HCT116 (cell line): ENCODE measurements around the gene PI16. TPM values are rescaled to one million over a fixed set of nuclear protein-coding genes. Genes with fewer than 3 reads are reported as not detected.

ENCODE experiments used
- ATAC-seq: fragments of 200-7000 bp; cut with Tn5 transposase; 2 replicates; pipeline ENCODE4 v1.9.1; 2020; ENCODE audit warnings: mild to moderate bottlenecking, moderate library complexity
- BruUV-seq: library from RNA; stranded (reverse); fragments of 400-500 nt; replicated peaks from 2 replicates; lab custom pipeline; 2021; lab: Mats Ljungman, UMichigan
- CTCF ChIA-PET: fragments of 300-600 bp; sonication (Branson Sonifier 250); formaldehyde crosslinking; loops from one replicate; lab custom pipeline; 2021; ENCODE audit warnings: antibody characterized with exemption; lab: Charles Lee
- POLR2A ChIA-PET: fragments of 300-600, 350-600 bp; sonication (Branson Sonifier 250); formaldehyde crosslinking; loops from one replicate; lab custom pipeline; 2021; ENCODE audit warnings: antibody characterized with exemption; lab: Charles Lee
- RAD21 ChIA-PET, 2 experiments: fragments of 300-600 bp; sonication (Branson Sonifier 250); formaldehyde crosslinking; loops; one replicate each; lab custom pipeline; 2023; ENCODE audit warnings: low total read pairs in 2 of 2; ENCODE audit not compliant: uncharacterized antibody in 2 of 2, unreplicated experiment in 2 of 2, low non-redundant PET in 1 of 2; lab: Charles Lee
- DNase-seq: peaks from one replicate; pipeline ENCODE4 v3.0.0-alpha.2; 2010; ENCODE audit warnings: low read depth, low spot score
- H2AFZ ChIP-seq: fragments of 200-600 bp; shearing (Covaris generic), sonication (generic); 2 replicates; pipeline ENCODE4 v1.6.1; 2017; ENCODE audit warnings: low read depth, mixed run types, mixed read lengths, antibody characterized with exemption, low read length; ENCODE audit not compliant: poor library complexity, severe bottlenecking
- H3K27ac ChIP-seq: 2 replicates; pipeline ENCODE4 v1.5.1; 2012; ENCODE audit warnings: low read depth, low read length
- H3K27me3 ChIP-seq: fragments of 200-600 bp; sonication (generic); 2 replicates; pipeline ENCODE4 v1.6.1; 2016; ENCODE audit warnings: mixed run types, low read length, mixed read lengths; ENCODE audit not compliant: insufficient read depth
- H3K36me3 ChIP-seq, 2 experiments: fragments of 200-500 bp in 1 of 2; fragments of 200-600 bp in 1 of 2; sonication (Bioruptor generic) in 1 of 2; sonication (generic) in 1 of 2; 2 replicates each; pipeline versions ENCODE4 v1.5.1 to v1.6.1; 2014 to 2016; ENCODE audit warnings: low read length in 2 of 2, inconsistent platforms in 1 of 2, mixed read lengths in 1 of 2, mixed run types in 1 of 2; ENCODE audit not compliant: insufficient read depth in 2 of 2, control insufficient read depth in 1 of 2
- H3K4me1 ChIP-seq, 2 experiments: fragments of 200-600 bp in 1 of 2; sonication (generic) in 1 of 2; 2 replicates each; pipeline versions ENCODE4 v1.5.1 to v1.6.1; 2012 to 2017; ENCODE audit warnings: low read length in 2 of 2, inconsistent platforms in 1 of 2, mild to moderate bottlenecking in 1 of 2, mixed read lengths in 1 of 2, mixed run types in 1 of 2, moderate library complexity in 1 of 2; ENCODE audit not compliant: insufficient read depth in 2 of 2, control insufficient read depth in 1 of 2
- H3K4me2 ChIP-seq: fragments of 200-600 bp; sonication (generic); 2 replicates; pipeline ENCODE4 v1.6.1; 2017; ENCODE audit warnings: mixed run types, low read length, mixed read lengths
- H3K4me3 ChIP-seq, 2 experiments: fragments of 200-600 bp in 1 of 2; sonication (generic) in 1 of 2; replicated peaks in 1 of 2; 2 replicates each; pipeline ENCODE4 v1.5.1; 2011 to 2016; ENCODE audit warnings: low read length in 2 of 2, control low read depth in 1 of 2, low read depth in 1 of 2, mild to moderate bottlenecking in 1 of 2, mixed read lengths in 1 of 2, mixed run types in 1 of 2
- H3K79me2 ChIP-seq: fragments of 200-600 bp; sonication (generic); 2 replicates; pipeline ENCODE4 v1.6.1; 2017; ENCODE audit warnings: mild to moderate bottlenecking, mixed run types, low read length, moderate library complexity, mixed read lengths; ENCODE audit not compliant: insufficient read depth
- H3K9ac ChIP-seq: fragments of 200-600 bp; sonication (generic); 2 replicates; pipeline ENCODE4 v1.6.1; 2016; ENCODE audit warnings: low read length, mixed read lengths
- H3K9me2 ChIP-seq: fragments of 200-600 bp; sonication (generic), shearing (Covaris generic); 2 replicates; pipeline ENCODE4 v1.6.1; 2017; ENCODE audit warnings: mixed run types, mild to moderate bottlenecking, moderate library complexity; ENCODE audit not compliant: insufficient read depth
- H3K9me3 ChIP-seq, 2 experiments: fragments of 200-500 bp in 1 of 2; fragments of 200-600 bp in 1 of 2; sonication (Bioruptor generic) in 1 of 2; sonication (generic) in 1 of 2; 2 replicates each; pipeline ENCODE4 v1.6.1; 2014 to 2017; ENCODE audit warnings: low read length in 2 of 2, mixed read lengths in 2 of 2, inconsistent platforms in 1 of 2, low read depth in 1 of 2, mild to moderate bottlenecking in 1 of 2, mixed run types in 1 of 2, moderate library complexity in 1 of 2; ENCODE audit not compliant: control insufficient read depth in 1 of 2, insufficient read depth in 1 of 2
- H4K20me1 ChIP-seq: fragments of 200-600 bp; sonication (generic), shearing (Covaris generic); 2 replicates; pipeline ENCODE4 v1.6.1; 2017; ENCODE audit warnings: mixed run types, mild to moderate bottlenecking, moderate library complexity; ENCODE audit not compliant: insufficient read depth
- CEBPB ChIP-seq: IDR thresholded peaks from 2 replicates; pipeline ENCODE4 v1.6.1; 2012; ENCODE audit warnings: low read depth
- EGR1 ChIP-seq: IDR thresholded peaks from 2 replicates; pipeline ENCODE4 v1.6.1; 2012; ENCODE audit warnings: low read depth
- EZH2phosphoT487 ChIP-seq: fragments of 200-600 bp; IDR thresholded peaks from 2 replicates; pipeline ENCODE4 v1.6.1; 2018; ENCODE audit warnings: antibody characterized with exemption, borderline replicate concordance
- JUND ChIP-seq: IDR thresholded peaks from 2 replicates; pipeline ENCODE4 v1.6.1; 2012
- POLR2A ChIP-seq: IDR thresholded peaks from 2 replicates; pipeline ENCODE4 v1.7.0; 2011; ENCODE audit warnings: borderline replicate concordance; ENCODE audit not compliant: insufficient read depth, insufficient read length; ENCODE audit errors: extremely low read depth
- POLR2AphosphoS5 ChIP-seq: IDR thresholded peaks from 2 replicates; pipeline ENCODE4 v1.6.1; 2011; ENCODE audit warnings: mild to moderate bottlenecking, low read depth, low read length, moderate library complexity
- SIN3A ChIP-seq: IDR thresholded peaks from 2 replicates; pipeline ENCODE4 v1.6.1; 2012; ENCODE audit warnings: low read depth
- SP1 ChIP-seq: IDR thresholded peaks from 2 replicates; pipeline ENCODE4 v1.6.1; 2012; ENCODE audit warnings: low read depth
- SRF ChIP-seq: IDR thresholded peaks from 2 replicates; pipeline ENCODE4 v1.6.1; 2012; ENCODE audit warnings: low read depth
- TCF7L2 ChIP-seq: IDR thresholded peaks from 2 replicates; pipeline ENCODE4 v1.7.0; 2011; ENCODE audit warnings: borderline replicate concordance, inconsistent platforms; ENCODE audit not compliant: insufficient read depth, insufficient read length; ENCODE audit errors: extremely low read depth
- intact Hi-C: fragments of 100-400 bp; cut with micrococcal nuclease; formaldehyde crosslinking; loops from 2 replicates; pipeline ENCODE4 v1.10.0; 2022
- total RNA-seq: library from RNA; stranded (reverse); gene quantifications from one replicate; pipeline ENCODE4 v1.2.1, GENCODE V29; 2021; ENCODE audit not compliant: unreplicated experiment
- TF ChIP-seq, protein P1 (sequence below): IDR thresholded peaks from 2 replicates; pipeline ENCODE4 v1.6.1; 2012
- TF ChIP-seq, protein P2 (sequence below): IDR thresholded peaks from 2 replicates; pipeline ENCODE4 v1.6.1; 2012

PI16 gene
- total RNA-seq, 1 experiment from 2014 or later, result 0.59 TPM

DNA sequence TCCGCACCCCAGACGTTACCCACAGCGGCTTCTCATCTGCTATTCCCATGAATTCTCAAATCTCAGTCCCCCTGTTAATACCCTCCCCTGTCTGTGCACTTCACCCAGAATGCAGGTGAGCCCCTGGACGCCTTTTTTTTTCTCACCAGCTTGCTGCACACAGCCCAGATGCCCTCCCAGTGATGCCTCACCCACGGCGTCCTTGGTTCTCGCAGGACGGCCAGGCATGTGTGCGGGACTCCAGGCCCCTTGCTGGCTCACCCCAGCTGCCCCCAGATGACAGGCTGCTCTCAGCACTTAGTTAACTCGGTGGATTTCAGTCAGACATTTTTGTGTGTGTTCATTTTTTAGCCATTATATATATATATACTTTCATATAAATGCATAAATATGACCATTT is 25.4 kb upstream of the PI16 start:
- intact Hi-C loops, result no loop called here
- Histone ChIP-seq H4K20me1 (no peaks in the 10 kb centered on the region), H3K36me3 (no peaks in the 10 kb centered on the region)
- BruUV-seq, result no TSS peak
- no peak for TF ChIP-seq SIN3A
- TF ChIP-seq, all 23 proteins: peak for 0
- DNase-seq (no peak), ATAC-seq (no peak)
- no peaks in the 10 kb centered on the region for H3K79me2 ChIP-seq
- no peaks in the 10 kb centered on the region for H3K9me2 ChIP-seq
- no peak overlapping the region for H3K9ac ChIP-seq
- ChIA-PET CTCF (no interaction called here), RAD21 (no interaction called here), POLR2A (no interaction called here)
- peaks cover 3 to 9% of the 10 kb centered on the region in 2 experiments; a peak in 3 of 4 replicates for H3K4me1 ChIP-seq
- H3K27ac ChIP-seq, result no peak overlapping the region
- H3K4me3 ChIP-seq, result no peak overlapping the region
- H3K4me2 ChIP-seq, result no peak overlapping the region
- no peaks in the 10 kb centered on the region for H3K27me3 ChIP-seq
- H2AFZ ChIP-seq, result no peak overlapping the region
- no peaks in the 10 kb centered on the region for H3K9me3 ChIP-seq

DNA sequence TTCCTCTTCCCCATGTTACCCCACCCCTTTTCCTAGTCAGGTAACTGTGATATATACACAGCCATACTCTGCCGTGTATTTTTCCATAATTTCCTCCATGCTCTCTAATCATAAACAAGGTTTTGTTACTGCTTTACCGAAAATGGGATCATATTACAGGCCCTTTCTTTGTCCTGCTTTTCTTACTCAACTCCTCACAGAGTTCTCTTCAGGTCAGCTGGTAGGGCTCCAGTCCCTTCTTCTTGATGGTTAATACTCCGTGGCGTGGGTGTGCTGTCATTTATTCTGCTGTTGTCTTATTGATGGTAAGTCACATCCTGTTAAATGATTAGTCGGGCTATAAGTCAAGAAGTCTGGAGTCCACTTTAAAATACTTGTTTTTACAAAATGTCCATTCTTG is 24.9 kb upstream of the PI16 start:
- no peaks in the 10 kb centered on the region for H3K79me2 ChIP-seq
- peaks cover 3 to 9% of the 10 kb centered on the region in 2 experiments; a peak in 3 of 4 replicates for H3K4me1 ChIP-seq
- ChIA-PET RAD21 (no interaction called here), POLR2A (no interaction called here), CTCF (no interaction called here)
- H3K9me2 ChIP-seq, result no peaks in the 10 kb centered on the region
- H3K36me3 ChIP-seq, result no peaks in the 10 kb centered on the region
- no peaks in the 10 kb centered on the region for H3K9me3 ChIP-seq
- H3K4me2 ChIP-seq, result no peak overlapping the region
- TF ChIP-seq CEBPB (no peak), POLR2A (no peak), POLR2AphosphoS5 (no peak), EZH2phosphoT487 (no peak), SP1 (no peak), TCF7L2 (no peak), EGR1 (no peak), SRF (no peak), JUND (no peak)
- TF ChIP-seq, protein P1, sequence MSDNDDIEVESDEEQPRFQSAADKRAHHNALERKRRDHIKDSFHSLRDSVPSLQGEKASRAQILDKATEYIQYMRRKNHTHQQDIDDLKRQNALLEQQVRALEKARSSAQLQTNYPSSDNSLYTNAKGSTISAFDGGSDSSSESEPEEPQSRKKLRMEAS, result no peak
- TF ChIP-seq, protein P2, sequence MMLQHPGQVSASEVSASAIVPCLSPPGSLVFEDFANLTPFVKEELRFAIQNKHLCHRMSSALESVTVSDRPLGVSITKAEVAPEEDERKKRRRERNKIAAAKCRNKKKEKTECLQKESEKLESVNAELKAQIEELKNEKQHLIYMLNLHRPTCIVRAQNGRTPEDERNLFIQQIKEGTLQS, result no peak
- H3K27me3 ChIP-seq, result no peaks in the 10 kb centered on the region
- intact Hi-C loops, result no loop called here
- H3K9ac ChIP-seq, result no peak overlapping the region
- H4K20me1 ChIP-seq, result no peaks in the 10 kb centered on the region
- DNase-seq, result no peak
- no peak overlapping the region for H3K27ac ChIP-seq
- no peak overlapping the region for H2AFZ ChIP-seq
- no peak overlapping the region for H3K4me3 ChIP-seq
- no peak for ATAC-seq
- no TSS peak for BruUV-seq
